GM12878 (cell line): ENCODE measurements around the gene NECAB2. TPM values are rescaled to one million over a fixed set of nuclear protein-coding genes. Genes with fewer than 3 reads are reported as not detected.

Source experiments
- ATAC-seq: fragments of 200-7000 bp; cut with Tn5 transposase; 3 replicates; pipeline ENCODE4 v1.9.1; 2020; ENCODE audit warnings: mild to moderate bottlenecking, moderate library complexity
- BruUV-seq: library from RNA; stranded (reverse); fragments of 400-500 nt; replicated peaks from 2 replicates; lab custom pipeline; 2021; lab: Mats Ljungman, UMichigan
- CTCF ChIA-PET: fragments of 300-600 bp; sonication (Branson Sonifier 250); formaldehyde crosslinking; extraction: SDS; loops from one replicate; lab custom pipeline; 2021; ENCODE audit warnings: inconsistent platforms; lab: Yijun Ruan, JAX
- POLR2A ChIA-PET: fragments of 350-600 bp; formaldehyde crosslinking; extraction: SDS; loops from one replicate; lab custom pipeline; 2021; ENCODE audit warnings: inconsistent platforms; lab: Charles Lee
- RAD21 ChIA-PET: fragments of 300-600 bp; sonication (Branson Sonifier 250); formaldehyde crosslinking; loops from one replicate; lab custom pipeline; 2023; ENCODE audit warnings: antibody characterized with exemption; ENCODE audit not compliant: unreplicated experiment; lab: Charles Lee
- SMC1A ChIA-PET: fragments of 300-600 bp; sonication (Branson Sonifier 250); formaldehyde crosslinking; loops from one replicate; lab custom pipeline; 2023; ENCODE audit not compliant: unreplicated experiment, uncharacterized antibody; lab: Charles Lee
- DNase-seq: peaks from one replicate; pipeline ENCODE4 v3.0.0-alpha.2; 2011; ENCODE audit warnings: low read depth, low spot score
- FAIRE-seq: peaks from 3 replicates; lab custom pipeline; 2011; peaks lifted over from hg19 to GRCh38; lab: Jason Lieb, UNC
- H2AFZ ChIP-seq: 2 replicates; pipeline ENCODE4 v1.6.0; 2011; ENCODE audit warnings: low read depth, low read length, control low read depth; ENCODE audit not compliant: control insufficient read depth
- H3K27ac ChIP-seq: 2 replicates; pipeline ENCODE4 v1.5.1; 2011; ENCODE audit warnings: control low read depth; ENCODE audit not compliant: control insufficient read depth, insufficient read depth
- H3K27me3 ChIP-seq, 2 experiments: replicated peaks in 1 of 2; 2 replicates each; pipeline versions ENCODE4 v1.6.0 to v1.6.1; 2011; ENCODE audit warnings: low read length in 1 of 2; ENCODE audit not compliant: control insufficient read depth in 2 of 2, insufficient read depth in 2 of 2
- H3K36me3 ChIP-seq, 2 experiments: 2 replicates each; pipeline ENCODE4 v1.5.1; 2011; ENCODE audit warnings: low read length in 1 of 2; ENCODE audit not compliant: control insufficient read depth in 2 of 2, insufficient read depth in 2 of 2
- H3K4me1 ChIP-seq: 2 replicates; pipeline ENCODE4 v1.6.1; 2011; ENCODE audit warnings: mild to moderate bottlenecking, low read length, moderate library complexity, mixed read lengths; ENCODE audit not compliant: control insufficient read depth, insufficient read depth
- H3K4me2 ChIP-seq: 2 replicates; pipeline ENCODE4 v1.6.0; 2011; ENCODE audit warnings: control low read depth; ENCODE audit not compliant: control insufficient read depth, insufficient read depth
- H3K4me3 ChIP-seq: fragments of 200-600 bp; sonication (generic); 2 replicates; pipeline ENCODE4 v1.5.1; 2016
- H3K79me2 ChIP-seq: 2 replicates; pipeline ENCODE4 v1.6.0; 2011; ENCODE audit warnings: low read length; ENCODE audit not compliant: control insufficient read depth, insufficient read depth
- H3K9ac ChIP-seq: 2 replicates; pipeline ENCODE4 v1.8.0; 2011; ENCODE audit warnings: low read length, control low read depth, mixed read lengths; ENCODE audit not compliant: control insufficient read depth, insufficient read depth
- H3K9me3 ChIP-seq: replicated peaks from 3 replicates; pipeline ENCODE4 v1.5.1; 2011; ENCODE audit warnings: mild to moderate bottlenecking, low read length; ENCODE audit not compliant: control insufficient read depth, insufficient read depth
- H4K20me1 ChIP-seq: 2 replicates; pipeline ENCODE4 v1.6.0; 2011; ENCODE audit not compliant: control insufficient read depth, insufficient read depth
- BMI1 ChIP-seq: fragments of 450-650 bp; IDR thresholded peaks from 2 replicates; pipeline ENCODE4 v1.6.1; 2016; ENCODE audit warnings: mild to moderate bottlenecking, moderate library complexity, borderline replicate concordance
- FOXK2 ChIP-seq: fragments of 450-650 bp; IDR thresholded peaks from 2 replicates; pipeline ENCODE4 v1.6.1; 2017; ENCODE audit warnings: mild to moderate bottlenecking, moderate library complexity
- NBN ChIP-seq: fragments of 450-650 bp; IDR thresholded peaks from 2 replicates; pipeline ENCODE4 v1.6.1; 2016
- NFIC ChIP-seq: IDR thresholded peaks from 2 replicates; pipeline ENCODE4 v1.6.1; 2012; ENCODE audit warnings: low read depth, mild to moderate bottlenecking, inconsistent platforms, low read length, moderate library complexity
- NFXL1 ChIP-seq: fragments of 450-650 bp; IDR thresholded peaks from 2 replicates; pipeline ENCODE4 v1.6.1; 2017; ENCODE audit warnings: antibody characterized with exemption, mild to moderate bottlenecking, borderline replicate concordance
- POU2F2 ChIP-seq: IDR thresholded peaks from 3 replicates; pipeline ENCODE4 v1.6.1; 2011; ENCODE audit warnings: low read depth, mild to moderate bottlenecking, low read length, borderline replicate concordance
- RB1 ChIP-seq: fragments of 450-650 bp; formaldehyde crosslinking; IDR thresholded peaks from 2 replicates; pipeline ENCODE4 v1.6.1; 2017; ENCODE audit warnings: mild to moderate bottlenecking, borderline replicate concordance
- ZNF207 ChIP-seq: fragments of 450-650 bp; IDR thresholded peaks from 2 replicates; pipeline ENCODE4 v1.6.1; 2014; ENCODE audit warnings: antibody characterized with exemption, mild to moderate bottlenecking, borderline replicate concordance
- WGBS: methylation state at CpG from one replicate; pipeline ENCODE4 v1.1.6; 2016; ENCODE audit warnings: low lambda C conversion rate; ENCODE audit not compliant: insufficient replicate concordance, insufficient coverage; ENCODE audit errors: missing lambda C conversion rate; 5-methylcytosine and 5-hydroxymethylcytosine counted together
- in situ Hi-C: fragments of 300-500 bp; cut with MboI; formaldehyde crosslinking; loops from 9 replicates; pipeline ENCODE4 v1.14.3; 2018; ENCODE audit warnings: mixed read lengths
- intact Hi-C: fragments of 100-400 bp; cut with micrococcal nuclease; formaldehyde crosslinking; loops from one replicate; pipeline ENCODE4 v1.14.2; 2022; ENCODE audit not compliant: unreplicated experiment
- polyA plus RNA-seq, 11 experiments: library from polyadenylated mRNA; depleted of rRNA in 4 of 11; unstranded in 6 of 11; stranded (reverse) in 5 of 11; fragments of >200 nt; fragmentation: Nextera tagmentation in 4 of 11; fragmentation: Illumina TruSeq in 1 of 11; extraction: Ambion mirVana in 4 of 11; extraction: Trizol in 1 of 11; gene quantifications; 1 replicate in 1 of 11; 2 replicates in 10 of 11; pipeline versions ENCODE4 v1.2.1 to v1.2.3, GENCODE V29; 2011 to 2016; ENCODE audit warnings: inconsistent platforms in 2 of 11, missing spikeins in 2 of 11, low read depth in 1 of 11
- total RNA-seq, 4 experiments: library from RNA; depleted of rRNA in 3 of 4; stranded (reverse); fragments of >200 nt in 3 of 4; fragmentation: Illumina TruSeq in 1 of 4; extraction: Trizol in 1 of 4; gene quantifications; 2 replicates each; pipeline versions ENCODE4 v1.2.1 to v1.2.3, GENCODE V29; 2013 to 2021

NECAB2 gene
- total and polyA plus RNA-seq, 10 of the 15 experiments (the other 5 are each of a cell fraction or from before 2014, with no cell fraction given) = not detected

DNA sequence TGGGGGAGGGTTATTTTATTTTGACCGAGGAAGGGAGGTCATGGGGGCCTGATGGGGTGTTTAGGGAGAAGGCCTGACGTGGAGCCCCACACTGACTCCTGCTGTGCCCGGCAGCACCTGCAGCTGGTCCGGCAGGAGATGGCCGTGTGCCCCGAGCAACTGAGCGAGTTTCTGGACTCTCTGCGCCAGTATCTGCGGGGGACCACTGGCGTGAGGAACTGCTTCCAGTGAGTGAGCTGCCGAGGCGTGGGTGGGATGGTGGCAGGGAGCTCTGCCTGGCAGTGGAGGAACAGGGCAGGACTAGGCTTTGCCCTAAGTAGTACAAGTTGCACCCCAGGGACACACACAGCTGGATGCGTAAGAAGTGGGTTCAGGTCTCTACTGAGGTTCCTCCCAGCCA is 30.0 kb downstream of the NECAB2 start:
- no peak overlapping the region for H3K9ac ChIP-seq
- no peaks in the 10 kb centered on the region; a peak in 3 of 4 replicates for H3K27me3 ChIP-seq
- BruUV-seq = no TSS peak
- in situ Hi-C loops = no loop called here
- DNase-seq (no peak), FAIRE-seq (no peak), ATAC-seq (no peak)
- no peak for TF ChIP-seq RB1
- TF ChIP-seq NFIC = no peak
- TF ChIP-seq NBN = no peak
- no peak for TF ChIP-seq ZNF207
- no peak for TF ChIP-seq NFXL1
- RAD21 ChIA-PET = no interaction called here
- no peaks in the 10 kb centered on the region for H3K79me2 ChIP-seq
- CTCF ChIA-PET = no interaction called here
- no peaks in the 10 kb centered on the region for H4K20me1 ChIP-seq
- H3K4me1 ChIP-seq = no peaks in the 10 kb centered on the region
- 55% methylated on average over 13 of the region's 13 CpGs for WGBS
- H3K9me3 ChIP-seq = no peaks in the 10 kb centered on the region
- no peak overlapping the region for H2AFZ ChIP-seq
- H3K4me2 ChIP-seq = no peak overlapping the region
- H3K36me3 ChIP-seq = no peaks in the 10 kb centered on the region
- intact Hi-C loops = no loop called here
- POLR2A ChIA-PET = no interaction called here
- no peak overlapping the region for H3K4me3 ChIP-seq
- H3K27ac ChIP-seq = no peak overlapping the region
- SMC1A ChIA-PET = no interaction called here

DNA sequence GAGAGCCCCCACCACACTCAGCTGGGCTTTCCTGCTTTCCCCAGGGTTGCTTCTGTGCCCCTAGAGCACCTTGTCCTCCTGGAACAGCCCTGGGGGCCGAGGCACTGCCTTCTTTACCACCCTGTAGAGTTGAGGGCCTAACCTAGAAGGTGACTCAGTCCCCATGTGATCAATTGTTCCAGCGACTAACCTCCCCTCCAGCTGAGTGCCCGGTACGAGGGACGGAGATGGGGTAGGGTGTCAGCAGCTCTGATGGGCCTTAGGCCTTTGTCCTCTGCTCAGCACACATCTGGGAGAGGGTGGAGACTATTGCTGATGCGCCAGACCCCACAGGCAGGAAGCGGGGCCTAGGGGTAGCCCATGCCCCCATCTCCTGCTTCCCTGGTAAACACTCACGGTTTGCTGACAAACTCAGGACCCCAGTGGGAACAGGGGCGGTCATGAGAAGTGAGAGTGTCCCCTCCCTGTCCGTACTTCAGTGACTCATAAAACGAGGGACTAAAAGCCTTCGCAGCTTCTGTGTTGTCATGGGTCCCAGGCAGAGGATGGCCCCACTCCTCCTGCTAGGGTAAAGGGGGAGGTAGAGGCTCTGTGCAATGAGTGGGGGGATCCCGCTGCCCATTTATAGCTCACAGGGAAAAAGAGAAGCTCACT is 33.1 kb downstream of the NECAB2 start:
- H3K9ac ChIP-seq = no peak overlapping the region
- intact Hi-C loops (no loop called here), in situ Hi-C loops (no loop called here)
- no peak overlapping the region for H3K27ac ChIP-seq
- POLR2A ChIA-PET = no interaction called here
- no peak overlapping the region for H3K4me3 ChIP-seq
- H2AFZ ChIP-seq = no peak overlapping the region
- no peaks in the 10 kb centered on the region for H3K9me3 ChIP-seq
- ATAC-seq = no peak
- H3K36me3 ChIP-seq = no peaks in the 10 kb centered on the region
- 19% methylated on average over 13 of the region's 13 CpGs for WGBS
- no peaks in the 10 kb centered on the region; a peak in 3 of 4 replicates for H3K27me3 ChIP-seq
- RAD21 ChIA-PET = no interaction called here
- no peak overlapping the region for H3K4me2 ChIP-seq
- BruUV-seq = no TSS peak
- H4K20me1 ChIP-seq = no peaks in the 10 kb centered on the region
- CTCF ChIA-PET = no interaction called here
- no peak for DNase-seq
- SMC1A ChIA-PET = no interaction called here
- TF ChIP-seq BMI1 (no peak), POU2F2 (no peak), FOXK2 (no peak), RB1 (no peak)
- no peak for FAIRE-seq
- H3K4me1 ChIP-seq = no peaks in the 10 kb centered on the region
- H3K79me2 ChIP-seq = no peaks in the 10 kb centered on the region
